ENCODE data around the gene ETV5.

DNA sequence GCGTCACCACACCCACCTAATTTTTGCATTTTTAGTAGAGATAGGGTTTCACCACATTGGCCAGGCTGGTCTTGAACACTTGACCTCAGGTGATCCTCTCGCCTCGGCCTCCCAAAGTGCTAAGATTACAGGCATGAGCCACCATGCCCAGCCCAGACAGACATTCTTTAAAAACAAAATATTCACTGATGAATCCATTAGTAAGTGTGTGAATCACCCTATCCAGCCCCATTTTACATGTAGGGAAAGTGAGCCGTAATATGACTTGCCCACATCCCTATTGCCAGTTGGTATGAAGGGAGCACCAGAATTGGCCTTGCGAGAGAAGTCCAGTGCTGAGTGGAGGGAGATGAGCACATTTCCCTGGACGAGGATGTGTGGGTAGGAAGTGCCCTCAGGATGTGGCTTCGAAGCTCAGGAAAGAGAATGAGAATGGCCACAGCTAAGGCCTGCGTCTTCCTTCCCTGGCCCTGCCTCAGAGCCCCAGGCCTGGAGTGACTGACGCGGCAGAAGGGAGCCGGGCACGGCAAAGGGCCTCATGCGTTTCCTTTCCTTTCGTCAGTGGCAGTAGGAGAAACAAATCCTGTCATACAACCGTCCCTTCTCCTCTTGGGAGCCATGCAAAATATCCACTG is 28.3 kb upstream of the ETV5 start:
- TF ChIP-seq, protein P1, sequence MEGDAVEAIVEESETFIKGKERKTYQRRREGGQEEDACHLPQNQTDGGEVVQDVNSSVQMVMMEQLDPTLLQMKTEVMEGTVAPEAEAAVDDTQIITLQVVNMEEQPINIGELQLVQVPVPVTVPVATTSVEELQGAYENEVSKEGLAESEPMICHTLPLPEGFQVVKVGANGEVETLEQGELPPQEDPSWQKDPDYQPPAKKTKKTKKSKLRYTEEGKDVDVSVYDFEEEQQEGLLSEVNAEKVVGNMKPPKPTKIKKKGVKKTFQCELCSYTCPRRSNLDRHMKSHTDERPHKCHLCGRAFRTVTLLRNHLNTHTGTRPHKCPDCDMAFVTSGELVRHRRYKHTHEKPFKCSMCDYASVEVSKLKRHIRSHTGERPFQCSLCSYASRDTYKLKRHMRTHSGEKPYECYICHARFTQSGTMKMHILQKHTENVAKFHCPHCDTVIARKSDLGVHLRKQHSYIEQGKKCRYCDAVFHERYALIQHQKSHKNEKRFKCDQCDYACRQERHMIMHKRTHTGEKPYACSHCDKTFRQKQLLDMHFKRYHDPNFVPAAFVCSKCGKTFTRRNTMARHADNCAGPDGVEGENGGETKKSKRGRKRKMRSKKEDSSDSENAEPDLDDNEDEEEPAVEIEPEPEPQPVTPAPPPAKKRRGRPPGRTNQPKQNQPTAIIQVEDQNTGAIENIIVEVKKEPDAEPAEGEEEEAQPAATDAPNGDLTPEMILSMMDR (conservative IDR thresholded peaks at IDR 0.05 in 1 of 2, IDR thresholded peaks at IDR 0.05 in 1 of 2; ENCODE audit: extremely low read depth in 1 of 2, insufficient read depth in 1 of 2, low read depth in 1 of 2, low read length in 2 of 2) = no peak
- TF ChIP-seq EZH2 (IDR thresholded peaks at IDR 0.05; ENCODE audit: borderline replicate concordance, low read length) = no peak
